AG09319 (cell line): ENCODE data around the gene P3H3.

Source experiments
- DNase-seq: peaks from one replicate; pipeline ENCODE4 v3.0.0-alpha.2; 2010; ENCODE audit warnings: low read depth; ENCODE audit errors: extremely low read depth
- TF ChIP-seq, protein P1 (sequence below): IDR thresholded peaks from 2 replicates; pipeline ENCODE4 v1.5.1; 2011; ENCODE audit warnings: low read depth, mild to moderate bottlenecking, inconsistent platforms, low read length, moderate library complexity

P3H3 gene

DNA sequence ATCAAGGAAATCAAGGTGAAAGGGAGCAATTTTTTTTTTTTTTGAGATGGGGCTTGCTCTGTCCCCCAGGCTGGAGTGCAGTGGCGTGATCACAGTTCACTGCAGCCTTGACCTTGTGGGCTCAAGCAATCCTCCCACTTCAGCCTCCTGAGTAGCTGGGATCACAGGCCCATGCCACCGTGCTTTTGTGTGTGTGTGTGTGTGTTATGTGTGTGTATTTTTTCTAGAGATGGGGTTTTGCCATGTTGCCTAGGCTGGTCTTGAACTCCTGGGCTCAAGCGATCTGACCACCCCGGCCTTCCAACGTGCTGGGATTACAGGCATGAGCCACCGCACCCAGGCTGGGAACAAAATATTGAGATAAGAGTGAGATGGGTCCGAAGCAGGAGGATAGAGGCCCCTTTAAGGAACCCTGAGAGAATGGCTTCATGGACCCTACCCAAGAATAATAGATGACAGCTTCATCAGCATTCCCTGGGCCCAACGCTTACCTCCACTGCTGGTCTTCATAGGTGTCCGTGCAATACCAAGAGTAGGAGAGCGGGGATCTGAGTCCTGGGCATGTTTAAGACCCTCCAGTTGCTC lies 21.9 kb downstream of the P3H3 start:
- TF ChIP-seq, protein P1, sequence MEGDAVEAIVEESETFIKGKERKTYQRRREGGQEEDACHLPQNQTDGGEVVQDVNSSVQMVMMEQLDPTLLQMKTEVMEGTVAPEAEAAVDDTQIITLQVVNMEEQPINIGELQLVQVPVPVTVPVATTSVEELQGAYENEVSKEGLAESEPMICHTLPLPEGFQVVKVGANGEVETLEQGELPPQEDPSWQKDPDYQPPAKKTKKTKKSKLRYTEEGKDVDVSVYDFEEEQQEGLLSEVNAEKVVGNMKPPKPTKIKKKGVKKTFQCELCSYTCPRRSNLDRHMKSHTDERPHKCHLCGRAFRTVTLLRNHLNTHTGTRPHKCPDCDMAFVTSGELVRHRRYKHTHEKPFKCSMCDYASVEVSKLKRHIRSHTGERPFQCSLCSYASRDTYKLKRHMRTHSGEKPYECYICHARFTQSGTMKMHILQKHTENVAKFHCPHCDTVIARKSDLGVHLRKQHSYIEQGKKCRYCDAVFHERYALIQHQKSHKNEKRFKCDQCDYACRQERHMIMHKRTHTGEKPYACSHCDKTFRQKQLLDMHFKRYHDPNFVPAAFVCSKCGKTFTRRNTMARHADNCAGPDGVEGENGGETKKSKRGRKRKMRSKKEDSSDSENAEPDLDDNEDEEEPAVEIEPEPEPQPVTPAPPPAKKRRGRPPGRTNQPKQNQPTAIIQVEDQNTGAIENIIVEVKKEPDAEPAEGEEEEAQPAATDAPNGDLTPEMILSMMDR, result no peak
- DNase-seq, result no peak

DNA sequence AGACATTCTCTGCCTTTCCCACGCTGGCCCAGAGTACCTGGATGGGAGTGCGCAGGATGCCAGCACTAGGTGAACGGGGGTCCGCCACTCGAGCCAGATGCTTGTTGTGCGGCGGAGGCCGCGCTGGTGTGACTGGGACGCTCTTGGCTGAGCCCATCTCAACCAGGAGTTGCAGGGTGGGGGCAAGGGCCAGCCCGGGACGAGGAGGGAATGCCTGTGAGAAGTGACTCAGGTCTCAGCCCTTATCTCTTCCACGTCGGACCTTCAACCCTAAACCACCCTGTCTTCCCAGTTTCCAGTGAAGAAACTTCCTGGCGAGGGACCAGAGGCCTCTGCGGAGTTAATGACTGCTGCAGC lies 22.6 kb downstream of the P3H3 start:
- DNase-seq, result no peak
- TF ChIP-seq, protein P1, result no peak

DNA sequence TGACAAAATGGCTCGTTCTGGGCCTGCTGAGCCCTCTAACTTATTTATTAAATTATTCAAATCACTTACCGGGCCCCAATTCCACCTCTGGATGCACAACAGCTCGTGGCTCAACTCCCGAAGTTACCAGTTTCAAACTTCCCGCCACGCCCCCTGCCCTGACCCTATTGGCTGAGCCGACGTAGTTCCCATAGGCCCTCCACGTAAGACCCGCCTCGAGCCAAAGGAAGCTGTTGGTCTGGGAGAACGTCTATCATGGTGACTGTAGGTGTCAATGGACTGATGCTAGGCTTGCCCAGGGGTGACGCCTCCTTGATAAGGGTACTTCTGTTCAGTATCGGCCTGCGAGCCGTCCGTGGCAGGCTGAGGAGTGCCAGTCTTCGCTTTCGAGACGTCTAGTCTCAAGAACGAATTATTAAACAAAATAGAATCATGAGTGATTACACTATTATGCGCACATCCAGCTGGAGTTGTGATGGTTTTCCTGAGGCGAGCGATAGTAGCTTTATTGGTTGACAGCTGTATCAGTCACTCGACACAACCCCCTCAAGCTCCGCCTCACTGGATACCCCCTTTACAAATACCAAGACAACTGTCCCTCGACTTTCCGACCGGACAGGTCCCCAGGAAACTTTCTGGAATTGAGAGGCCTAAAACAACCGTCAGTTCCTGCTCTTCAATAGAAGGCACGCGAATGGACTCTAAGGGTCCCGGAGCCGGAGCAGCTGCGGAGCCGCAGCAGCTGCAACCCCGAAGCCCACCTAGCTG lies 23.1 kb downstream of the P3H3 start, which contains the start of gene CDCA3:
Gene CDCA3 (minus strand): TSS at position 134 of the 768 bp plus-strand sequence. CDS start 334 bp downstream, outside the sequence.
- DNase-seq, result peak; percentile 95

DNA sequence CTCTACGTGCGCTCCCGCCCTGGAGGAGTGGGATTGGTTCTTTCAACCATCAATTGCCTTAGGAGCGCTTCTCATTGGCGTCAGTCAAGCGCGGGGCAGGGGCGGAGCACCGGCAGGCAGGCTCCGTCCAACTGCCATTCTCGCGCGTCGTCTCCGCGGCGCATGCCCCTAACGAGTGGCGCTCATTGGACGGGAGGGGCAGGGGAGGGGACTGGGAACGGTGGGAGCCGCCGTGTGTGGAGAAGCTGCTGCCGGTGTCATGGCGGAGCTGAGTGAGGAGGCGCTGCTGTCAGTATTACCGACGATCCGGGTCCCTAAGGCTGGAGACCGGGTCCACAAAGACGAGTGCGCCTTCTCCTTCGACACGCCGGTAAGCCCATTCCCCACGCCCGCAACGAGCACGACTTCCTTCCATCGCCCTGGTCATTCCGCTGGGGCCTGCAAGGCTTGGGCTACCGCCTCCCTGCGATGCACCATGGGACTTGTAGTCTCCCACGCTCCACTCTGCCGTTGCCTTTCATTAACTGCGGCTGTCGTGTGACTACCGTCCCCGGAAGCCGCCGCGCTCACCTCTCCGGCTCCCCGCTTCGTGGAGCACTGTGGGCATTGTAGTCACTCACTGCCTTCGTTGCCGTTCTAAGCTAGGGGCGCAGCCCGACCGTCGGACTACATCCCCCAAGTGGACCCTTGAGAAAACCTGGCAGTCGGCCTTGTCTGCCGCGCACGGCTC lies 23.9 kb downstream of the P3H3 start, which contains the start of gene USP5:
Gene USP5 (plus strand): TSS at position 230 of the 730 bp plus-strand sequence. CDS start 30 bp downstream, at position 260.
- DNase-seq, result peak; percentile 99
- TF ChIP-seq, protein P1, result no peak

More for the DNA sequence above, 23.1 kb downstream of the P3H3 start, which contains the start of gene CDCA3:
- TF ChIP-seq, protein P1, result no peak

DNA sequence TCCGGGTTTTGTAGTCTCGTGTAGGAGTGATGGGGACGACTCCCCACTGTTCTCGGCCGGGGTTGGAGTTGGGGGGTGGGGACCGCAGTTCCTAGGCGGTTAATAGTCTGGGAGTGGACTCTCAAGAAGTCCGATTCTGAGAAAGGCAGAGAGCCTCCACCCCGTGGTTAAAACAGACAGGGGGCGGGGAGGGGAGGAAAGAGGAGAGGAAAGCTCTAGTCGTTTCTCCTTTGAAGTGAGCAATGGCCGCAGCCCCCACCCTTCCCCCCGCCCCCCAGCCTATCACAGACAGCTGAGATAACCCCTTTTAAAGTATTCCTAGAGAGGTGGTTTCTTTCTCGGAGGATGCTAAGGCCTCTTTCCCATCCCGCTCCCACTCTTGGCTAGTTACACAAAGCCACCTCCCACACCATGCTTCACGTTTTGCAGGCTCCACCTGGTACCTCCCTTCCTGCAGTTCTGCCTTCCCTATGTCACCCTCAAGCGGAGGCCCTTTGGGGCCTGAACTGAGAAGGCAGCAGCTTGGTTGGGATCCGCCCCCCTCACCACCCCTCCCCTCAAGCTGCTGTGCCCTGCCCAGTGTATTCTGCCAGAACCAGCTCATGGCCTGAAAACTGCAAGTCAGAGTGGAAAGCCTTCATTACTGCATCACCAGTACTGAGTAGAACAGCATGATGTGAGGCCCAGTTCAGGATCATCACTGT lies 24.6 kb downstream of the P3H3 start:
- no peak for DNase-seq
- TF ChIP-seq, protein P1, result no peak

DNA sequence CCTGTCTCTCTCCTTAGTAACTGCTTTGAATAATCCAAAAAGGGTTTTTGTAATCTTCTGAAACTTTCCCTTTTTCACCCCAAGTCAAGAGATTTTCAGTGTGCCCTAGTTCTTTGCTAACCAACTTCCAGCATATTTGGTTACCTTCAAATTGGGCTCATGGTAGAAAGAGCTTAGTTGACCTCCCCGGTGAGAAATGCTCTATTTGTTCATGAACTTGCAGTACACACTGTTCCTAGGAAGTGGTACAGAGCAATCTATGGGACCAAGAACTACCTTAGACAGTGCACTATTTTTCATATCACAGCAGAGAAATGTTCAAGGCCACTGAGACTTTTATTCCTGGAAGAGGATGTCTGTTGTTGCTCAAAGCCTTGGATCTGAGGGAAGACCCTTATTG lies 25.4 kb downstream of the P3H3 start:
- no peak for DNase-seq
- TF ChIP-seq, protein P1, result no peak
